IMR-90 (cell line): Measurements from ENCODE around the gene FAF1. TPM values are rescaled to one million over a fixed set of nuclear protein-coding genes. Genes with fewer than 3 reads are reported as not detected.

Experiments
- ATAC-seq: fragments of 200-7000 bp; cut with Tn5 transposase; 2 replicates; pipeline ENCODE4 v1.9.1; 2020; ENCODE audit warnings: low read depth, mild to moderate bottlenecking, moderate library complexity
- BruUV-seq: library from RNA; stranded (reverse); fragments of 400-500 nt; replicated peaks from 2 replicates; lab custom pipeline; 2021; lab: Mats Ljungman, UMichigan
- CTCF ChIA-PET: fragments of 300-600 bp; formaldehyde crosslinking; extraction: SDS; loops from one replicate; lab custom pipeline; 2021; ENCODE audit warnings: antibody characterized with exemption; lab: Yijun Ruan, JAX
- POLR2A ChIA-PET: fragments of 300-600 bp; sonication (Branson Sonifier 250); formaldehyde crosslinking; loops from one replicate; lab custom pipeline; 2022; ENCODE audit warnings: antibody characterized with exemption; ENCODE audit not compliant: unreplicated experiment; lab: Charles Lee
- DNase-seq: peaks from one replicate; pipeline ENCODE4 v3.0.0; 2013
- H2AFZ ChIP-seq: replicated peaks from 2 replicates; pipeline ENCODE3; 2013; ENCODE audit warnings: low read length, mild to moderate bottlenecking; ENCODE audit not compliant: poor library complexity
- H2AK5ac ChIP-seq: 2 replicates; pipeline ENCODE4 v1.6.1; 2013; ENCODE audit warnings: low read depth, low read length, inconsistent platforms
- H2AK9ac ChIP-seq: replicated peaks from 2 replicates; pipeline ENCODE3; 2013; ENCODE audit warnings: mild to moderate bottlenecking, low read depth, low read length, moderate library complexity; ENCODE audit not compliant: poor library complexity
- H2BK120ac ChIP-seq: 2 replicates; pipeline ENCODE4 v1.6.1; 2013; ENCODE audit warnings: low read depth, low read length, inconsistent platforms
- H2BK15ac ChIP-seq: 3 replicates; pipeline ENCODE4 v1.6.1; 2013; ENCODE audit warnings: low read depth, low read length, inconsistent platforms
- H2BK20ac ChIP-seq: 2 replicates; pipeline ENCODE4 v1.6.1; 2013; ENCODE audit warnings: low read depth, mild to moderate bottlenecking, inconsistent platforms, low read length, moderate library complexity
- H2BK5ac ChIP-seq: 2 replicates; pipeline ENCODE4 v1.6.1; 2013; ENCODE audit warnings: mild to moderate bottlenecking, low read depth, low read length, inconsistent platforms; ENCODE audit not compliant: poor library complexity, severe bottlenecking
- H3K14ac ChIP-seq: replicated peaks from 2 replicates; pipeline ENCODE4 v1.6.1; 2013; ENCODE audit warnings: low read depth, low read length, inconsistent platforms
- H3K18ac ChIP-seq: 2 replicates; pipeline ENCODE4 v1.6.1; 2013; ENCODE audit warnings: low read depth, low read length, control low read depth
- H3K23ac ChIP-seq: 2 replicates; pipeline ENCODE4 v1.6.1; 2013; ENCODE audit warnings: low read depth, low read length, inconsistent platforms
- H3K27ac ChIP-seq: 2 replicates; pipeline ENCODE4 v1.5.1; 2013; ENCODE audit warnings: mild to moderate bottlenecking, control low read depth, low read length; ENCODE audit not compliant: insufficient read depth
- H3K27me3 ChIP-seq: 2 replicates; pipeline ENCODE4 v1.6.1; 2013; ENCODE audit warnings: low read length; ENCODE audit not compliant: control insufficient read depth, insufficient read depth
- H3K36me3 ChIP-seq: 2 replicates; pipeline ENCODE4 v1.6.1; 2013; ENCODE audit warnings: low read length, mixed read lengths; ENCODE audit not compliant: control insufficient read depth, insufficient read depth
- H3K4ac ChIP-seq: 2 replicates; pipeline ENCODE4 v1.6.1; 2013; ENCODE audit warnings: low read depth, low read length, inconsistent platforms
- H3K4me1 ChIP-seq: 2 replicates; pipeline ENCODE4 v1.6.1; 2013; ENCODE audit warnings: low read length, mixed read lengths; ENCODE audit not compliant: control insufficient read depth, insufficient read depth
- H3K4me2 ChIP-seq: 2 replicates; pipeline ENCODE4 v1.6.1; 2013; ENCODE audit warnings: low read depth, mild to moderate bottlenecking, control low read depth, low read length, moderate library complexity
- H3K4me3 ChIP-seq: 2 replicates; pipeline ENCODE4 v1.5.1; 2013; ENCODE audit warnings: low read depth, mild to moderate bottlenecking, control low read depth, low read length, moderate library complexity; ENCODE audit not compliant: insufficient read depth
- H3K56ac ChIP-seq: 2 replicates; pipeline ENCODE4 v1.6.1; 2013; ENCODE audit warnings: low read length, inconsistent platforms; ENCODE audit not compliant: insufficient read depth; ENCODE audit errors: extremely low read depth
- H3K79me1 ChIP-seq, 2 experiments: 2 replicates each; pipeline ENCODE4 v1.6.1; 2013; ENCODE audit warnings: low read length in 2 of 2, inconsistent platforms in 1 of 2, low read depth in 1 of 2
- H3K9ac ChIP-seq: 2 replicates; pipeline ENCODE4 v1.6.1; 2013; ENCODE audit warnings: low read depth, low read length, control low read depth
- H3K9me1 ChIP-seq: 2 replicates; pipeline ENCODE4 v1.6.1; 2013; ENCODE audit warnings: low read length, inconsistent platforms; ENCODE audit not compliant: insufficient read depth
- H3K9me3 ChIP-seq: 2 replicates; pipeline ENCODE4 v1.6.1; 2013; ENCODE audit warnings: low read length; ENCODE audit not compliant: control insufficient read depth, insufficient read depth
- H4K20me1 ChIP-seq: 2 replicates; pipeline ENCODE4 v1.6.1; 2013; ENCODE audit warnings: low read length, inconsistent platforms; ENCODE audit not compliant: insufficient read depth
- H4K5ac ChIP-seq: 2 replicates; pipeline ENCODE4 v1.6.1; 2013; ENCODE audit warnings: mild to moderate bottlenecking, low read depth, low read length, control low read depth
- H4K8ac ChIP-seq, 2 experiments: 2 replicates each; pipeline ENCODE4 v1.6.1; 2013; ENCODE audit warnings: low read depth in 2 of 2, low read length in 2 of 2, control low read depth in 1 of 2, inconsistent platforms in 1 of 2
- H4K91ac ChIP-seq: 2 replicates; pipeline ENCODE4 v1.6.1; 2013; ENCODE audit warnings: low read depth, low read length, inconsistent platforms; ENCODE audit not compliant: insufficient read depth
- CTCF ChIP-seq: conservative IDR thresholded peaks from 2 replicates; pipeline ENCODE4 v1.5.1; 2012; ENCODE audit warnings: mild to moderate bottlenecking, low read depth, low read length, improper control_type of control experiment
- NFE2L2 ChIP-seq: fragments of 150-350 bp; IDR thresholded peaks from 2 replicates; pipeline ENCODE4 v1.6.1; 2016; ENCODE audit warnings: low read depth, mild to moderate bottlenecking, low read length
- RFX5 ChIP-seq: IDR thresholded peaks from 2 replicates; pipeline ENCODE4 v1.8.0; 2012; ENCODE audit warnings: low read depth, mild to moderate bottlenecking, low read length, moderate library complexity
- USF2 ChIP-seq: fragments of 150-350 bp; IDR thresholded peaks from 2 replicates; pipeline ENCODE4 v1.6.1; 2017; ENCODE audit warnings: mild to moderate bottlenecking, antibody characterized with exemption, low read length, low read depth
- WGBS, 2 experiments: methylation state at CpG; one replicate each; pipeline versions ENCODE4 v1.1.5 to v1.1.7; 2013; ENCODE audit warnings: missing lambda C conversion rate in 2 of 2; ENCODE audit not compliant: insufficient read length in 1 of 2; ENCODE audit errors: extremely low coverage in 2 of 2; 5-methylcytosine and 5-hydroxymethylcytosine counted together
- dilution Hi-C: fragments of 300-500 bp; cut with HindIII; formaldehyde crosslinking; loops from one replicate; pipeline ENCODE4 v1.14.3; 2018; ENCODE audit warnings: low sequenced_read_pairs; ENCODE audit not compliant: unreplicated experiment
- in situ Hi-C: fragments of 300-500 bp; cut with MboI; formaldehyde crosslinking; loops from 3 replicates; pipeline ENCODE4 v1.14.3; 2019; ENCODE audit warnings: low sequenced_read_pairs, inconsistent platforms, mixed read lengths
- intact Hi-C: fragments of 100-400 bp; cut with micrococcal nuclease; formaldehyde crosslinking; loops from 2 replicates; pipeline ENCODE4 v1.10.0; 2022
- polyA plus RNA-seq, 3 experiments: library from polyadenylated mRNA; depleted of rRNA; stranded (reverse); fragments of >200 nt; gene quantifications; 2 replicates each; pipeline ENCODE4 v1.2.3, GENCODE V29; 2012; ENCODE audit warnings: low replicate concordance in 1 of 3
- total RNA-seq: library from RNA; depleted of rRNA; stranded (reverse); fragments of >200 nt; gene quantifications from 2 replicates; pipeline ENCODE4 v1.2.3, GENCODE V29; 2012

FAF1 gene
- total and polyA plus RNA-seq, 2 of the 4 experiments (the other 2 are of a cell fraction): 18.8 to 72.9 TPM

DNA sequence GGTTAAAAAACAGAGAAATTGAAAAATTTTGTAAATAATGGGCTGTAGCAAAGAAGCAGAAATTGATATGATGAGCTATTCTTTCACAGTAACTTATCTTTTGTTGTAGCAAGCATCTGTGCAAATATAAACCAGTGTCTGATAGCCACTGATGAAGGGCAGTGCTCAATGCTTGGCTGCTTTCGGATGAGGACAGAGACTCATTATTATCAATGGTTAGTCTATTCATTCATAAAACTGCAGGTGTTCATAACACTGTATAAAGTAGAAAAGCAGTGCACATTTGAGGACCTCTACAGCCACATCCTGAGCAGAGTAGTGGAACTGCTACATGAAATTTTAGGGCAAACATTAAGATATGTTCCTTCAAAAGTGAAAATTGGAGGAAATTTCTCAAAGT lies 107.2 kb downstream of the FAF1 start:
- POLR2A ChIA-PET: no interaction called here

More for the DNA sequence above, 107.2 kb downstream of the FAF1 start:
- Histone ChIP-seq H3K14ac (no peak overlapping the region), H3K9me3 (no peaks in the 10 kb centered on the region), H2BK5ac (no peak overlapping the region), H3K4me1 (no peaks in the 10 kb centered on the region), H3K23ac (no peak overlapping the region), H3K27ac (no peak overlapping the region), H3K79me1 (no peaks in the 10 kb centered on the region; a peak in 1 of 4 replicates), H4K91ac (no peak overlapping the region), H3K4me2 (no peak overlapping the region), H2BK20ac (no peak overlapping the region), H4K5ac (no peak overlapping the region), H3K9ac (no peak overlapping the region), H3K27me3 (no peaks in the 10 kb centered on the region), H3K36me3 (no peaks in the 10 kb centered on the region), H2BK120ac (no peak overlapping the region), H2AK5ac (no peak overlapping the region), H3K56ac (no peak overlapping the region), H3K4ac (no peak overlapping the region), H3K9me1 (no peaks in the 10 kb centered on the region), H4K20me1 (no peaks in the 10 kb centered on the region), H4K8ac (no peak overlapping the region), H2AK9ac (no peak overlapping the region), H3K4me3 (no peak overlapping the region), H2AFZ (no peak overlapping the region), H3K18ac (no peak overlapping the region), H2BK15ac (no peak overlapping the region)
- dilution Hi-C loops: no loop called here
- WGBS, 2 experiments: no CpG with 5 or more reads among the region's 1 CpG
- DNase-seq (no peak), ATAC-seq (no peak)
- CTCF ChIA-PET: no interaction called here
- no peak for TF ChIP-seq NFE2L2
- no peak for TF ChIP-seq RFX5
- no peak for TF ChIP-seq CTCF
- no peak for TF ChIP-seq USF2
- in situ Hi-C loops: no loop called here
- no TSS peak for BruUV-seq
- intact Hi-C loops: no loop called here
